ENCODE measurements around the gene NEK6. TPM values are rescaled to one million over a fixed set of nuclear protein-coding genes. Genes with fewer than 3 reads are reported as not detected.

NEK6 gene
- total RNA-seq, 3 donors from 2014 or later (not counting 1 experiment from before 2014, with no cell fraction given) = 25.0 to 34.9 (median 33.0) TPM

- no peaks in the 10 kb centered on the region for H3K36me3 Mint-ChIP-seq
- no peaks in the 10 kb centered on the region for H3K27me3 ChIP-seq (ENCODE audit: control insufficient read depth, insufficient read depth, low read length)
- peaks cover 69 to 89% of the 10 kb centered on the region in 2 donors for H3K4me1 Mint-ChIP-seq
- DNase-seq = peak; percentile 42 to 49
- peak overlapping the region; percentile 28 for H3K4me3 Mint-ChIP-seq
- 42% methylated on average over 10 of the region's 10 CpGs for WGBS (ENCODE audit: insufficient coverage)
- TF ChIP-seq CTCF (IDR thresholded peaks at IDR 0.05) = no peak
- peak overlapping the region; percentile 43 to 94 for H3K27ac Mint-ChIP-seq
- H3K4me3 ChIP-seq (ENCODE audit: low read length) = no peak overlapping the region
- H3K27me3 Mint-ChIP-seq (ENCODE audit: low read depth in 2 of 2) = no peaks in the 10 kb centered on the region
- no peaks in the 10 kb centered on the region for H3K36me3 ChIP-seq (ENCODE audit: control insufficient read depth, insufficient read depth, low read length)
- no peaks in the 10 kb centered on the region for H3K9me3 Mint-ChIP-seq
- no peaks in the 10 kb centered on the region for H3K9me3 ChIP-seq (ENCODE audit: control insufficient read depth, insufficient read depth, low read length)
- intact Hi-C loops (cut with micrococcal nuclease) = loop anchor here (5.0 kb wide), 2 partner anchors 39 to 69 kb away; partner anchors contain the start of gene NEK6
- peak overlapping the region; percentile 80 for H3K27ac ChIP-seq (ENCODE audit: low read length)
- peak; percentile 37 to 51 (median 38) for ATAC-seq
- peaks cover 93% of the 10 kb centered on the region for H3K4me1 ChIP-seq (ENCODE audit: control insufficient read depth, insufficient read depth, low read length)
Observed at GRCh38 chr9:124218438-124218982, 39.2 kb upstream of the NEK6 start.

- no peaks in the 10 kb centered on the region for H3K36me3 Mint-ChIP-seq
- DNase-seq = no peak
- H3K4me3 Mint-ChIP-seq = peak overlapping the region; percentile 28
- no peak for ATAC-seq
- peak overlapping the region; percentile 43 to 94 for H3K27ac Mint-ChIP-seq
- WGBS (ENCODE audit: insufficient coverage) = 17% methylated on average over 1 of the region's 2 CpGs
- H3K27me3 Mint-ChIP-seq (ENCODE audit: low read depth in 2 of 2) = no peaks in the 10 kb centered on the region
- Histone ChIP-seq H3K27me3 (ENCODE audit: control insufficient read depth, insufficient read depth, low read length) (no peaks in the 10 kb centered on the region), H3K36me3 (ENCODE audit: control insufficient read depth, insufficient read depth, low read length) (no peaks in the 10 kb centered on the region), H3K27ac (ENCODE audit: low read length) (peak overlapping the region; percentile 44), H3K9me3 (ENCODE audit: control insufficient read depth, insufficient read depth, low read length) (no peaks in the 10 kb centered on the region), H3K4me3 (ENCODE audit: low read length) (no peak overlapping the region), H3K4me1 (ENCODE audit: control insufficient read depth, insufficient read depth, low read length) (peaks cover 90% of the 10 kb centered on the region)
- no peak for TF ChIP-seq CTCF (IDR thresholded peaks at IDR 0.05)
- intact Hi-C loops (cut with micrococcal nuclease) = loop anchor here (5.0 kb wide), 2 partner anchors 38 to 68 kb away; partner anchors contain the start of gene NEK6
- H3K4me1 Mint-ChIP-seq = peaks cover 64 to 89% of the 10 kb centered on the region in 2 donors
- no peaks in the 10 kb centered on the region for H3K9me3 Mint-ChIP-seq
Observed at GRCh38 chr9:124218987-124219461, 38.7 kb upstream of the NEK6 start.

DNA sequence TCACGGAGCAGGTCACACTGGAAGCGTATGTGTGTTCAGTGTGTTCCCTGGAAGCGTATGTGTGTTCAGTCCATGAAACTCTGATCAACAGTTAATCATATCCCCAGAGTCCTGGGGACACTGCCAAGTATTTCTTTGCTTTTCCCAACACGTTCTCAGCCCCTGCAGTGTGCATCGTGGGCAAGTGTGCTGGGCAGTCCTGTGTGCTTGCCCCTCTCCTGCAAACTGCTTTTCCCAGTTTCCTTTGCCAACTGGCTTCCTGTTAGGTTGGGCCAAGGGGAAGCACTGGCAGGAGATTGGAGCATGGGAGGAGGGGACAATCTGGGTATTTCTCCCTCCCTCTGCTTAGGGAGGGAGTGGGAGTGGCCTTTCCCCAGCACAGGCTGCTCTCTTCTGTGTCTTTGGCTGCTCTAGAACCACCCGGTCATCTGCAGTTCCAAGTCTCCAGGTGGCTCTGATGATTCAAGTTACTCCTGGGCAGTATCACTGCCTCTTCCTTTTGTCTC, 36.8 kb upstream of the NEK6 start:
- H3K36me3 ChIP-seq (ENCODE audit: control insufficient read depth, insufficient read depth, low read length) = no peaks in the 10 kb centered on the region
- no peak for TF ChIP-seq CTCF (IDR thresholded peaks at IDR 0.05)
- no peaks in the 10 kb centered on the region for H3K9me3 ChIP-seq (ENCODE audit: control insufficient read depth, insufficient read depth, low read length)
- intact Hi-C loops (cut with micrococcal nuclease) = no loop called here
- peaks cover 76% of the 10 kb centered on the region for H3K4me1 ChIP-seq (ENCODE audit: control insufficient read depth, insufficient read depth, low read length)
- no peak overlapping the region for H3K4me3 ChIP-seq (ENCODE audit: low read length)
- Mint-ChIP-seq H3K4me3 (no peak overlapping the region), H3K36me3 (no peaks in the 10 kb centered on the region), H3K9me3 (no peaks in the 10 kb centered on the region), H3K27me3 (ENCODE audit: low read depth in 2 of 2) (no peaks in the 10 kb centered on the region), H3K4me1 (peaks cover 44 to 84% of the 10 kb centered on the region in 2 donors), H3K27ac (peak overlapping the region; percentile 47 to 63)
- DNase-seq (no peak), ATAC-seq (no peak)
- WGBS (ENCODE audit: insufficient coverage) = 93% methylated on average over 6 of the region's 6 CpGs
- no peak overlapping the region for H3K27ac ChIP-seq (ENCODE audit: low read length)
- H3K27me3 ChIP-seq (ENCODE audit: control insufficient read depth, insufficient read depth, low read length) = no peaks in the 10 kb centered on the region
